ENCODE measurements around the gene PLA2G4F.
A peak's percentile ranks its signal among the peaks of the same experiment; 100 is the strongest.
"Not testable (repeated sequence)": the region's sequence is repeated elsewhere in the genome, so short reads cannot be mapped to it uniquely, and the experiment has no call there.

The PLA2G4F gene

DNA sequence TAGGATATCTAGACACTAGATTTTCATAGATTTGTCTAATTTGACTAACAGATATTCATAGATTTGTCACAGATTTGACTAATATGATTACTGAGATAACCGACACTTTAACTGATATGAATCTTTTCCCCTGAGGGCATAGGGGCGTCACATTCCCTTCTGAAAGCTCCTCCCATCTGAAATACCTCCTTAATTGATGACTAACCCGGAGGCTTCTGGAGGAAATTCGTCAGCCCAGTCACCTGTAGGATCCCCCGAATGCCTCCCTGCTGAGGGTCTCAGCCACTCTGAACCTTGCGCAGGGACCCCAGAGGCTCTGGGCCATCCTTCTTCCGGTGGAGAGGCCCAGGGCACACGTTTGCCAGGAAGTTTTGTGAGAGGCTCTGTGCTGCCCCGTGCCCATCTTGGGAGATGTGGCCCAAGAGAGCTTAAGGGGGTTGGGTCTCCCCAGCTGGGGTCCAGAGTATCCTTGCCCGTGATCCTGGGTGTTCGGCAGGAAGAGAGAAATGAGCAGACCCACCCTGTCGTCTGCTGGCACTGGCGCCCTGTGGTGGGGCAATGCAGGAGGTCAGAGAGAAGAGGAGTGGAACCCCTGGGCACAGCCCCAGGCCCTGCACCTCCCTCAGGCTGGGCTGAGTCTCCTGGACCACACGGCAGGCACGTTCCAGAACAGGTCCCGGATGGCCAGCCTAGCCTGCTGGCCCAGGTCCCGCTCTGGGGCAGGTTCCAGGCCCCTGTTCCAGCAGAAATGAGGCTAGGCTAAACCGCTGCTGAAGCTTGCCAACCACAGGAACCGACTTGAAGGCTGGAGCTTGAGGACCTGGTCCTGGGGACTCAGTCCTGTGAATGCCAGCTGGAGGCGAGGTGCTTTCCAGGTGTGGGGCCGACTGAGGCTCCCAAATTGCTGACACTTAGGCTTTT is 63.8 kb downstream of the PLA2G4F start:
- Histone ChIP-seq H2BK120ac (ENCODE audit: low read depth, low read length) (no peak overlapping the region), H3K4me2 (ENCODE audit: low read length, poor library complexity, severe bottlenecking) (no peak overlapping the region), H2AFZ (ENCODE audit: low read depth, low read length) (no peak overlapping the region), H3K4me1 (ENCODE audit: control insufficient read depth, insufficient read depth, low read depth, low read length) (no peaks in the 10 kb centered on the region), H4K8ac (ENCODE audit: low read length) (no peak overlapping the region), H3K14ac (ENCODE audit: low read length in 2 of 2) (no peak overlapping the region), H2BK5ac (ENCODE audit: low read depth, low read length, poor library complexity, severe bottlenecking) (no peak overlapping the region), H3K27ac (ENCODE audit: low read length, poor library complexity, severe bottlenecking) (no peak overlapping the region), H2BK15ac (ENCODE audit: low read depth, poor library complexity, severe bottlenecking) (no peak overlapping the region), H2BK12ac (ENCODE audit: low read length in 2 of 2) (no peak overlapping the region), H4K91ac (ENCODE audit: low read length) (no peak overlapping the region), H3K4ac (ENCODE audit: low read depth in 1 of 2, low read length in 2 of 2) (no peak overlapping the region), H3K23ac (ENCODE audit: low read length in 2 of 2) (no peak overlapping the region), H3K27me3 (ENCODE audit: control insufficient read depth in 1 of 2, insufficient read depth in 1 of 2, low read length in 2 of 2) (peaks cover 37 to 86% of the 10 kb centered on the region in 2 experiments), H3K4me3 (ENCODE audit: insufficient read depth in 1 of 2, low read depth in 1 of 2, low read length in 2 of 2) (no peak overlapping the region), H3K36me3 (ENCODE audit: control insufficient read depth in 1 of 2, insufficient read depth in 2 of 2, low read depth in 1 of 2, low read length in 2 of 2) (no peaks in the 10 kb centered on the region), H3K18ac (ENCODE audit: low read depth in 1 of 2, low read length in 2 of 2) (no peak overlapping the region), H2AK5ac (ENCODE audit: low read length, severe bottlenecking) (no peak overlapping the region), H3K9ac (ENCODE audit: low read length) (no peak overlapping the region), H3K9me3 (ENCODE audit: control insufficient read depth, low read length) (no peaks in the 10 kb centered on the region), H3K79me1 (replicated peaks; ENCODE audit: low read length, poor library complexity, severe bottlenecking) (no peaks in the 10 kb centered on the region)
- 74% methylated on average over 21 of the region's 21 CpGs for WGBS
- DNase-seq: no peak

DNA sequence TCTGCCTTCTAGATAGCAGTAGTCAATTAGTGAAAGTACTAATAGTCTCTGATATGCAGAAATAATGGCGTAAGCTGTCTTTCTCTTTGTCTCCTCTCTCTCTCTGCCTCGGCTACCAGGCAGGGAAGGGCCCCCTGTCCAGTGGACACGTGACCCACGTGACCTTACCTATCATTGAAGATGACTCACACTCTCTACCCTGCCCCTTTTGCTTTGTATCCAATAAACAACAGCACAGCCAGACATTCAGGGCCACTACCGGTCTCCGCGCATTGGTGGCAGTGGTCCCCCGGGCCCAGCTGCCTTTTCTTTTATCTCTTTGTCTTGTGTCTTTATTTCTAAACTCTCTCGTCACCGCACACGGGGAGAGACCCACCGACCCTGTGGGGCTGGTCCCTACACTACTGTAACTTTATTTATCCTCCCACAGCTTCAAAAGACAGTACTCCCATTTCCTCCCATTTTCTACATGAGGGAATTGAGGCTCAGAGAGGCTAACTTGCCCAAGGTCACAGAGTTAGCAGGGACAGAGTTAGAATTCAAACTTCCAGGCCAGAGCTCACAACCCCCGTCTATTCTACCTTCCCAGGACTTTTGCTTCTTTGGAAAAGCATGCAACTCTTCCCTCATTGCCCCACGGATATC is 64.6 kb downstream of the PLA2G4F start:
- H3K79me1 ChIP-seq (replicated peaks; ENCODE audit: low read length, poor library complexity, severe bottlenecking); H3K14ac ChIP-seq (ENCODE audit: low read length in 2 of 2); H4K91ac ChIP-seq (ENCODE audit: low read length); H3K4me2 ChIP-seq (ENCODE audit: low read length, poor library complexity, severe bottlenecking); H3K27ac ChIP-seq (ENCODE audit: low read length, poor library complexity, severe bottlenecking); H2AK5ac ChIP-seq (ENCODE audit: low read length, severe bottlenecking); H3K18ac ChIP-seq (ENCODE audit: low read depth in 1 of 2, low read length in 2 of 2); H4K8ac ChIP-seq (ENCODE audit: low read length); H2BK15ac ChIP-seq (ENCODE audit: low read depth, poor library complexity, severe bottlenecking); DNase-seq; H3K36me3 ChIP-seq (ENCODE audit: control insufficient read depth in 1 of 2, insufficient read depth in 2 of 2, low read depth in 1 of 2, low read length in 2 of 2); H3K9ac ChIP-seq (ENCODE audit: low read length); H2AFZ ChIP-seq (ENCODE audit: low read depth, low read length); H3K4me3 ChIP-seq (ENCODE audit: insufficient read depth in 1 of 2, low read depth in 1 of 2, low read length in 2 of 2); H3K9me3 ChIP-seq (ENCODE audit: control insufficient read depth, low read length); H2BK12ac ChIP-seq (ENCODE audit: low read length in 2 of 2); H3K4me1 ChIP-seq (ENCODE audit: control insufficient read depth, insufficient read depth, low read depth, low read length); H3K23ac ChIP-seq (ENCODE audit: low read length in 2 of 2); H2BK5ac ChIP-seq (ENCODE audit: low read depth, low read length, poor library complexity, severe bottlenecking); H3K4ac ChIP-seq (ENCODE audit: low read depth in 1 of 2, low read length in 2 of 2); H2BK120ac ChIP-seq (ENCODE audit: low read depth, low read length): not testable (repeated sequence)
- H3K27me3 ChIP-seq (ENCODE audit: control insufficient read depth in 1 of 2, insufficient read depth in 1 of 2, low read length in 2 of 2): peaks cover 38 to 86% of the 10 kb centered on the region in 2 experiments
- WGBS: 54% methylated on average over 13 of the region's 14 CpGs

DNA sequence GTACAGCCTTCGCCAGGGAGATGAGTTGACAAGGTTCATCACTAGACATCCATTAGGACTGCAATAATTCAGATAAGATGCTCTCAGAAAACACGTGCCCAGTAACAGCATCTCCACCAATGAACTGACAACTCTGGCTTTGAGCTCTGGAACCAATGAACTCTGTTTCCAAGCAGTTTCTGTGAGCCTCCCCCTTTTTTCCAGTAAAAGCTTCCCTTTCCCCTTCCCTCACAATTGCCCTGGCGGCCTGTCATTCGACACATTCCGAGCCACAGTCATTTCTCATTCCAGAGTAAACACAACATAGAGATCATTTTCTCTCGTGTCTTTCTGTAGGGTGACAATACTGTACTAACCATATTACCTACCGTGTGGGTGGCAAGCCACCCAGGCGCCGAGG is 65.7 kb downstream of the PLA2G4F start:
- H2AK5ac ChIP-seq (ENCODE audit: low read length, severe bottlenecking): no peak overlapping the region
- no peak overlapping the region for H3K4me2 ChIP-seq (ENCODE audit: low read length, poor library complexity, severe bottlenecking)
- H2BK12ac ChIP-seq (ENCODE audit: low read length in 2 of 2): no peak overlapping the region
- H3K79me1 ChIP-seq (replicated peaks; ENCODE audit: low read length, poor library complexity, severe bottlenecking): no peaks in the 10 kb centered on the region
- no peak overlapping the region for H3K4me3 ChIP-seq (ENCODE audit: insufficient read depth in 1 of 2, low read depth in 1 of 2, low read length in 2 of 2)
- H4K8ac ChIP-seq (ENCODE audit: low read length): no peak overlapping the region
- H2BK5ac ChIP-seq (ENCODE audit: low read depth, low read length, poor library complexity, severe bottlenecking): no peak overlapping the region
- H2BK120ac ChIP-seq (ENCODE audit: low read depth, low read length): no peak overlapping the region
- no peak for DNase-seq
- H2BK15ac ChIP-seq (ENCODE audit: low read depth, poor library complexity, severe bottlenecking): no peak overlapping the region
- WGBS: 80% methylated on average over 7 of the region's 9 CpGs
- H3K27me3 ChIP-seq (ENCODE audit: control insufficient read depth in 1 of 2, insufficient read depth in 1 of 2, low read length in 2 of 2): peaks cover 36 to 81% of the 10 kb centered on the region in 2 experiments
- H3K36me3 ChIP-seq (ENCODE audit: control insufficient read depth in 1 of 2, insufficient read depth in 2 of 2, low read depth in 1 of 2, low read length in 2 of 2): no peaks in the 10 kb centered on the region
- H3K27ac ChIP-seq (ENCODE audit: low read length, poor library complexity, severe bottlenecking): no peak overlapping the region
- no peaks in the 10 kb centered on the region for H3K9me3 ChIP-seq (ENCODE audit: control insufficient read depth, low read length)
- H2AFZ ChIP-seq (ENCODE audit: low read depth, low read length): no peak overlapping the region
- no peak overlapping the region for H3K23ac ChIP-seq (ENCODE audit: low read length in 2 of 2)
- no peak overlapping the region for H3K14ac ChIP-seq (ENCODE audit: low read length in 2 of 2)
- H3K4me1 ChIP-seq (ENCODE audit: control insufficient read depth, insufficient read depth, low read depth, low read length): no peaks in the 10 kb centered on the region
- no peak overlapping the region for H3K18ac ChIP-seq (ENCODE audit: low read depth in 1 of 2, low read length in 2 of 2)
- H3K9ac ChIP-seq (ENCODE audit: low read length): no peak overlapping the region
- H3K4ac ChIP-seq (ENCODE audit: low read depth in 1 of 2, low read length in 2 of 2): no peak overlapping the region
- H4K91ac ChIP-seq (ENCODE audit: low read length): no peak overlapping the region

DNA sequence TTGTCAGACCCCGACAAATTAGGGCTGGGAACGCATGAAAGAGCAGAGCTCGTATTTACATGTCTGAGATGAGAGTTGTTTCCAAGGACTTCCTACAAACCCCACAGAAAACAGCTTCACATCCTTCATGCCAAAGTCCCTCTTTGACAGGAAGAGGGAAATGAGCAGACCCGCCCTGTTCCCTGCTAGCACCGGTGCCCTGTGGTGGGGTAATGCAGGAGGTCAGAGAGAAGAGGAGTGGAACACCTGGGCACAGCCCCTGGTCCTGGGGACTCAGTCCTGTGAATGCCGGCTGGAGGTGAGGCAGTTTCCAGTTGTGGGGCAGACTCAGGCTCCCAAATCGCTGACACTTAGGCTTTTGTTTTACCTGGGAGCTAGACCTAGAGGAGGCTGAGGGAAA is 66.1 kb downstream of the PLA2G4F start:
- Histone ChIP-seq H4K8ac (ENCODE audit: low read length) (no peak overlapping the region), H3K23ac (ENCODE audit: low read length in 2 of 2) (no peak overlapping the region), H3K4ac (ENCODE audit: low read depth in 1 of 2, low read length in 2 of 2) (no peak overlapping the region), H2AFZ (ENCODE audit: low read depth, low read length) (no peak overlapping the region), H2AK5ac (ENCODE audit: low read length, severe bottlenecking) (no peak overlapping the region), H3K14ac (ENCODE audit: low read length in 2 of 2) (peak overlapping the region in 1 of 2 experiments; percentile 42), H2BK120ac (ENCODE audit: low read depth, low read length) (no peak overlapping the region), H3K4me1 (ENCODE audit: control insufficient read depth, insufficient read depth, low read depth, low read length) (no peaks in the 10 kb centered on the region), H2BK15ac (ENCODE audit: low read depth, poor library complexity, severe bottlenecking) (no peak overlapping the region), H3K18ac (ENCODE audit: low read depth in 1 of 2, low read length in 2 of 2) (no peak overlapping the region), H3K4me2 (ENCODE audit: low read length, poor library complexity, severe bottlenecking) (no peak overlapping the region), H2BK12ac (ENCODE audit: low read length in 2 of 2) (no peak overlapping the region), H3K79me1 (replicated peaks; ENCODE audit: low read length, poor library complexity, severe bottlenecking) (no peaks in the 10 kb centered on the region), H3K9me3 (ENCODE audit: control insufficient read depth, low read length) (no peaks in the 10 kb centered on the region), H3K36me3 (ENCODE audit: control insufficient read depth in 1 of 2, insufficient read depth in 2 of 2, low read depth in 1 of 2, low read length in 2 of 2) (no peaks in the 10 kb centered on the region), H3K4me3 (ENCODE audit: insufficient read depth in 1 of 2, low read depth in 1 of 2, low read length in 2 of 2) (no peak overlapping the region), H2BK5ac (ENCODE audit: low read depth, low read length, poor library complexity, severe bottlenecking) (no peak overlapping the region), H3K27me3 (ENCODE audit: control insufficient read depth in 1 of 2, insufficient read depth in 1 of 2, low read length in 2 of 2) (peaks cover 40 to 83% of the 10 kb centered on the region in 2 experiments), H4K91ac (ENCODE audit: low read length) (no peak overlapping the region), H3K27ac (ENCODE audit: low read length, poor library complexity, severe bottlenecking) (no peak overlapping the region), H3K9ac (ENCODE audit: low read length) (no peak overlapping the region)
- WGBS: 62% methylated on average over 5 of the region's 7 CpGs
- no peak for DNase-seq
